ENCODE results near the gene VAV2. TPM values are rescaled to one million over a fixed set of nuclear protein-coding genes. Genes with fewer than 3 reads are reported as not detected.

The VAV2 gene
- total and polyA plus RNA-seq, 2 experiments from 2014 or later: 8.1 to 28.9 TPM

- TF ChIP-seq ZNF462 (CRISPR knock-in tag; IDR thresholded peaks at IDR 0.05): no peak
- no peak for TF ChIP-seq ZNF114 (CRISPR knock-in tag; IDR thresholded peaks at IDR 0.05)
- no peak for TF ChIP-seq EZH2phosphoT487 (IDR thresholded peaks at IDR 0.05; ENCODE audit: unreplicated experiment)
- TF ChIP-seq REST (IDR thresholded peaks at IDR 0.05; ENCODE audit: unreplicated experiment): no peak
- no peak for TF ChIP-seq CREB1 (CRISPR knock-in tag; IDR thresholded peaks at IDR 0.05; ENCODE audit: low read depth)
- no peak for TF ChIP-seq JUNB (IDR thresholded peaks at IDR 0.05; ENCODE audit: unreplicated experiment)
- no peak for TF ChIP-seq POLR2AphosphoS5 (IDR thresholded peaks at IDR 0.05; ENCODE audit: low read depth)
Observed at GRCh38 chr9:133917375-133917774, 74.7 kb downstream of the VAV2 start (continued).

All from GM23338 (cell line).